NCI-H1930 (cell line): ENCODE results near the gene PATJ.
"Not testable (repeated sequence)": the region's sequence is repeated elsewhere in the genome, so short reads cannot be mapped to it uniquely, and the experiment has no call there.

Experiments used
- DNase-seq, 2 experiments: peaks; one replicate each; lab custom pipeline; 2025; lab: John Stamatoyannopoulos, UW

Gene PATJ

DNA sequence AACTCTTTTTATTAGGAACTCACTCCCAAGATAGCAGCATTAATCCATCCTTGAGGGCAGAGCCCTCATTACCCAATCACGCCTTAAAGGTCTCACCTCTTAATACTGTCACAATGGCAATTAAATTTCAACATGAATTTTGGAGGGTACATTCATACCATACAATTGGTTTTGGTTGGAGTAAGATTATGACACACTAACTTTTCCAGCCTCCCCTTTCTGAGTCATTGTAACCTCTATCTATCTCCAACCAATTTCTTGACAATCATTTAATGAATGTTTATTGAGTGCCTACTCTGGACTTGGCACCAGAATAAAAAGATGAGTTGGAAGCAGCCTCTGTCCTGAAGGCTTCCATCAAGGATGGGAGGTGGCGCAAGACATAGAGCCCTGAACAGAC lies 358.2 kb downstream of the PATJ start:
- no peak for DNase-seq

- no peak for DNase-seq
Measured at GRCh38 chr1:62103846-62104245, 361.6 kb downstream of the PATJ start.

DNA sequence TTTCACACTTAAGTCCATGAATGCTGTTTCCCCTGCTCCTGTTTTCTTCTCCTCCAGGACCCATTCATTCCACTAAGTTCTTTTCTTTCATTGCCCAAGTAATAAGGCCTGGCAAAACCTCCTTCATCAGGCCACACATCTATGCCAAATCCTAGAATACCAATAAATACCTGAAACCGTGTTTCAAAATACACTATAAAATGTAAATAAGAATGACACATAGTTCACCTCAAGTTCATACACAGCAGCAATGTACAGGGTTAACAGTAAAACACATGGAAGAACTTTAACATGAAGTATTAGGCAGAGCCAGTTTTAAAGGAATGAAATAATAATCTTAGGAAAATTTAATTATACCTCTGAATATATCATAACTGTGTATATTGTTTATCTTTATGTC lies 365.6 kb downstream of the PATJ start:
- no peak for DNase-seq

DNA sequence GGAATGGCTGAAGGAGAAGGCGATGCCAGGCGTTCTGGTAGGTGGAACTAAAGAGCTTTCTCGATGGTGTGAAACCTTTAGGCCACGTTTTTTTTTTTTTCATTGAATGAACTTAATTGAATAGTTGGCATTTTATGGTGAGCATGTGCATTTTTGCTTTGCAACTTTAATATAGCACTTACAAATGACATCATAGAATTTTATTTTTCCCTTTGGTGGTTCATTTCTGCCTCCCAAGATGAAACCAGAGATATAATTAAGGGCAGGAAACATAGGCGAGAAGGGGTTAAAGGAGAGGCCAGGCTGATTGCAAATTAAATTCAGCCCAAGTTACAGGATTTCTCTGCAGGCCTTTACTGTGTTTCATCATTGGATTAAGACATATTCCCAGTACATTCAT lies 366.8 kb downstream of the PATJ start:
- no peak for DNase-seq

DNA sequence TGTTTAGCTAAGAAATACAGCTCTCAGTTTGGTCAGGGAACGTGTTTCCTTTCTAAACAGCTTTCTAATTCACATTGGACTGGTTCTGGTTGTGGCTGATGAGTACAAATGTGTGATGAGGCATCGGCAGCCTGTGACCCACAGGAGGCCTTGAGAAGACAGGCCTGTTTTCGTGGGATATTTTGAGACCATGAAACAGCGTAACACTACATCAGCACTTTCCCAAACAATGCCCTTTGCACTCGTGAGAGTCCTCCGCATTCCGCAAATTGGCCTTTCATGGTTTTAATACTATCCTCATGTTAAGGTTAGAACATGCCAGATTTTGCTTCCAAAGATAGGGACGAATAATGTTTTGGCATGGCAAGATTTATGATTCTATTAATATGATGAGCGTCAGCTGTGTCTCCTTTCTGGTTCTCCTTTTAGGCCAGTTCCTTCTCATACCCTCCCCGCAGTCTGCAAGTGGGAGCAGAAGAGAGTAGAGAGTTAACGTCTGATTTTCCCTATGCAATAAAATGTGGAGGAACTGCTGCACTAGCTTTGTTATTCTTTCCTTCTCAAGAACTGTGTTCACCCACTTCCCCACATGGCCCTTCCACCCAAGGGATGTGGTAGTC lies 368.0 kb downstream of the PATJ start:
- DNase-seq: no peak

- no peak for DNase-seq
Measured at GRCh38 chr1:62111084-62111483, 368.8 kb downstream of the PATJ start.

- no peak for DNase-seq
Measured at GRCh38 chr1:62113507-62113906, 371.2 kb downstream of the PATJ start.

DNA sequence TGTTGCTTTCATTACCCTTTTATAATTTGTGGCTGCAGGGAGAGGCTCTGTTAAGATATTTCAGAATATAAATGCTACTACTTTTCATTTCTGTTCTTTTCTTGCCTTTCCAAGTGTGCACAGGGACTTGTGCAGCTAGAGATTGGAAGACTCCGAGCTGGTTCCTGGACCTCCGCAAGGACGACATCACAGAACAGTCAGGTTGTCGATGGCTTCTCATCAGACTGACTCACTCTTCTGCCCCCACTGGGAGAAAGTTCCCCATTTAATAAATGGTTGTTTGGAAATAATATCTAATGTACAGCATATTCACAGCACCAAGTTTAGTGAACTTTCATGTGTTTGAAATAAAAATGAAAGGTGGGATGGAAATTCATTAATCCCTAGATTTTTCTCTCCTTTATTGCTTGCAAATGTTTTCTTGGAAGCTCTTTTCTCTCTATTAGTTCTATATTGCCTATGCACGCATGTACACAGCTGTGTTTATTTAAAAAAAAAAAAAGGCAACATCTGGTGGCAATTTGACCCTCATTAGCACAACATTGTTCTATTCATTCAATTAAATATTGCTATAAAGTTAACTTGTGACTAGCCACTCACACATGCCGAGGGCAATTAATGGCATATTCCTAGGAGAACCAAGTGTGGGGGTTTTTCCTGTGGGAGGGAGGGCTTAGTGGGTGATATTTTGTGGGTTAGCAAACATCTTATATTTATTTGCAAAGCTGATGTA lies 374.9 kb downstream of the PATJ start:
- DNase-seq: peak in 1 of 2 experiments; percentile 39

- no peak for DNase-seq
Measured at GRCh38 chr1:62126579-62127290, 384.5 kb downstream of the PATJ start.

GRCh38 chr1:62128745-62129144 lies 386.5 kb downstream of the PATJ start:
- DNase-seq: no peak

DNA sequence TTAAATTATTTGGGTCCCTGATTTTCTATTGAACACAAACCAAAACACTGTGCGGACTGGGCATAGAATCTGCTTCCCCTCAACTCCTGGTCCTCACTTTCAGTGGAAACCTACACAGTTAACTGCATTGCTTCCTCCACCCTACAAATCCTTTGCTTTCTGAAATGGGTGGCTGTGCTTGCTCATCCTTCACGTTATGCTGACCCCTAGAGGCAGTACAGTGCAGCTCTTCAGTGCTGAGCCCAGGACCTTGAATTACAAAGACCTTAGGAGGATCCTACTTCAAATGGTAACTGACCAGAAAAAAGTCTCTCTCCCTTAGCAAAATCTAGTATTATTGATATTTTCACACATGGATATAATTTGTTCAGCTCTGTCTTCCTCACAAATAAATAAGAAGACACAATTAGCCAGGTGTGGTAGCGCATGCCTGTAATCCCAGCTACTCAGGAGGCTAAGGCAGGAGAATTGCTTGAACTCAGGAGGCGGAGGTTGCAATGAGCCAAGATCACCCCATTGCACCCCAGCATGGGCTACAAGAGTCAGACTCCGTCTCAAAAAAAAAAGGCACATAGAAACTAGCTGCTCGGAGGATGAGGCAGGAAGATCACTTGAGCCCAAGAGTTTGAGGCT lies 388.9 kb downstream of the PATJ start:
- peak in 1 of 2 experiments; percentile 51 for DNase-seq

DNA sequence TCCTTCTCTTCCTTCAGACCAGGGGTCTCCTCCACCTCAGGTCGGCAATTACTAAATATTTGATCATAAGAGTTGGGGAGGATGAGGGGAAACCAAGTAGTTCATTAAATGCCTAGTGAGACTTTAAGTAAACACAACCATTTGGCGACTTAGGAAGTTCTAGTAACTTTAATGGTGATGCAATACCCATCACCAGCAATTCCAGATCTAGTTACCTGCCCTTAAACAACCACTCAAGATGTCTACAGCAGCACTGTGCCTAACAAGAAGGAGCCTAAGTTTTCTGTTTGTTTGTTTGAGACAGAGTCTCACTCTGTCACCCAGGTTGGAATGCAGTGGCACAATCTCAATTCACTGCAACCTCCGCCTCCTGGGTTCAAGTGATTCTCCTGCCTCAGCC lies 395.7 kb downstream of the PATJ start:
- DNase-seq: no peak

DNA sequence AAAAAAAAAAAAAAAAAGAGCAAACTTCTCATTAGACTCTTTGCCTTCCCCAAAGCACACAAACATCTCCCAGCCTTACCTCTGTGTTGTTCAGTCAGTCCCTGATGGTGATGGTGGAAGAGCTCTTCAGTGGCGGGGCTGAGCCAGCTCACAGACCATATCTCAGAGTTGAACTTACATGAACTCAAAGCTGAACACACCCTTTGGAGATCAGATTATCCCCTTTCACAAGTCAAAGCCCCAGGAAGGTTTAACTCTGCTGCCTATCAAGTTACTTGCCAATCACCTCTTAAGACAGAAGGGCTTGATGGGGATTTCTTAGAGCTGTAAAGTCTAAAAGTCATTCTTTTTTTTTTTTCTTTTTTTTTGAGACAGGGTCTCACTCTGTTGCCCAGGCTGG lies 397.1 kb downstream of the PATJ start:
- no peak for DNase-seq

- no peak for DNase-seq
Measured at GRCh38 chr1:62140666-62141065, 398.4 kb downstream of the PATJ start.

GRCh38 chr1:62142496-62142895 lies 400.2 kb downstream of the PATJ start:
- no peak for DNase-seq

GRCh38 chr1:62144238-62144831 lies 402.1 kb downstream of the PATJ start:
- peak; percentile 14 to 24 for DNase-seq

DNA sequence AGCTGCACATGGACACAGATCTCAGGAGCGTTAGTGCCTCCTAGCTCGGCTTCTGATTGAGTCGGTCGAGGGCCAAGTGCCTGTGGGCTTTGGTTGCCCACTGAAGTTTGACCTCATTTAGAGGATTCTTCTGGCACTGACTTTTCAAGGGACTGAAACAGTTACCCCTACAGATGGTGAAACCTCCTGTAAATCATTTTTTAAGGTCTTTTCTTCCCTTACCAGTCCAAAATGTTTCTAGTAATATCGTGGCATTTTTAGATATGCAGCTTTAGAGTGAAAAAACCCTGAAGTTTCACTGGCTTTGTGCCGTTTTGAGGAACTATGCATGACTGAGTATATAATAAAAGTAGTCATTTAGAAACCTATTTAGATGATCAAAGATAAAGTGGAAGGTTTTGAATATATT lies 417.7 kb downstream of the PATJ start:
- DNase-seq: no peak

DNA sequence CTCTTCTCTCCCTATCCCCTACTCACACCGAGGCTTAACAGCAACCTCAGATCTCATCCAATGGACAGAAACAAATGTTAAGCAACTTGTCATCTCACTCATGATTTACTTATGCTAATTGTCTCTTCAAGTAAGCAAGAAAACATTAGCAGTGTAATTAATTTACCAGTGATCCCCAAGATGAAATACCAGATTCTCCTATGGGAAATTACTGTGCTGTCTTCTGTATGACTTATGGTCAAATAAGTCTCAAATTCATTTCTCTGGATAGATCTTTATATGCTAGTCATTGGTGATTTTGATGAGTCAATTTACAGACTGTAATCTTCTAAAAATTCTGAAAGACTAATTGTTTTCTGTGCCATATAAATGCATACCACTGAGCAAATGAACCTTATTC lies 419.4 kb downstream of the PATJ start:
- no peak for DNase-seq

DNA sequence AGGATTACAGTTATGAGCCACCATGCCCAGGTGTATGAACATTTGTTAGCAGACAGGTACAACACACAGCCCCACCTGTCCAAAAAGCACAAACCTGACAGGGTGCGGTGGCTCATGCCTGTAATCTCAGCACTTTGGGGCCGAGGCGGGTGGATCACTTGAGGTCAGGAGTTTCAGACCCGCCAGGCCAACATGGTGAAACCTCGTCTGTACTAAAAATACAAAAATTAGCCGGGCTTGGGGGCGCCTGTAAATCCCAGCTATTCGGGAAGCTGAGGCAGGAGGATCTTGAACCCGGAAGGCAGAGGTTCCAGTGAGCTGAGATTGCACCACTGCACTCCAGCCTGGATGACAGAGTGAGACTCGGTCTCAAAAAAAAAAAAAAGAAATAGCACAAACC lies 428.1 kb downstream of the PATJ start:
- DNase-seq: not testable (repeated sequence)

DNA sequence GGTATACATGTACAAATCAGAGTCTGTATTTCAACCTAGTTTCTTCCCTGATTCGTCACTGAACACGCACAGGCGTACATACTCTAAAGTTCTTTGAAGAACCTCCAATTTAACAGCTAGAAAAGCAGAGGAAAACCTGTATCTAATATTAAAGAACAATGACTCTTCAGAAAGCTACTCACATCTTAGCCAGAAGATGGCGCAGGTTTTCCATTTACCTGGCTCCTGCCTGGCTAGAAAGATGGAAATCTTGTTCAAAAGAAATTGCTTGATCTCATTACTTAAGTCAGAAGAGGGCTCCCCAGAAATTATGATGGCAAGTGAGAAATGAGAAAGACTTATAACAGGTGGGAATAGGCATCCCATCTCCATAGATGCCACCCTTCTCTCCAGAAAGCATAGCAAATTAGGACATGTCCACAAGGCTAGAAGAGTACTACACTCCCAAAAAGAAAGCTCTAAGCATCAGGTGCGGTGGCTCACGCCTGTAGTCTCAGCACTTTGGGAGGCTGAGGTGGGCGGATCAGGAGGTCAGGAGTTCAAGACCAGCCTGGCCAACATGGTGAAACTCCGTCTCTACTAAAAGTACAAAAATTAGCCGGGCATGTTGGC lies 433.4 kb downstream of the PATJ start:
- DNase-seq: peak; percentile 23 to 31

DNA sequence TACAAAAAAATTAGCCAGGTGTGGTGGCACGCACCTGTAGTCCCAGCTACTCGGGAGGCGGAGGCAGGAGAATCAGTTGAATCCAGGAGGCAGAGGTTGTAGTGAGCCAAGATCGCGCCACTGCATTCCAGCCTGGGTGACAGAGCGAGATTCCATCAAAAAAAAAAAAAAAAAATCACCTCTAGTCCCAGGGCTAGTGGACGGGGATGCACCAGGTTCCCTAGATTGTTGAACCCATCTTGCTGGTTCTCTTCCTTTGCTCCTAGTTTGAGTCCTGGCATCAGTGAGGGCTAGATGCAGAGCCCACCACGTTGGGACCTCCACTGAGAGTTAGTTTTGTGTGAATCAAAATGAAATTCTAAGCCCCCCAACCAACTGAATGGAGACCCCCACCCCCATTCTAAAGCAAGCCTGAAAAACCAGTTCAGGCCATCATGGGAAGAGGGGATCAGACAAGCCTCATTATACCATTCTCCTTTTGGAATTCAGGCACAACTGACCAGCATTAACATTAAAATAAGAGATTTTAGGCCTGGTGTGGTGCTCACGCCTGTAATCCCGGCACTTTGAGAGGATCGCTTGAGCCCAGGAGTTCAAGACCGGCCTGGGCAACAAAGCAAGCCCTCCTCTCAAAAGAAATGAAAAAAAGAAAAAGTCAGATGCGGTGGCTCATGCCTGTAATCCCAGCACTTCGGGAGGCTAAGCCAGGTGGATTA lies 434.5 kb downstream of the PATJ start:
- no peak for DNase-seq
